HEK293 (cell line): ENCODE measurements around the gene GP1BB.

Experiments used
- CTCF ChIA-PET: fragments of 350-600 bp; formaldehyde crosslinking; extraction: SDS; loops from one replicate; lab custom pipeline; 2021; ENCODE audit warnings: antibody characterized with exemption; lab: Yijun Ruan, JAX
- POLR2A ChIA-PET: fragments of 300-600 bp; formaldehyde crosslinking; extraction: SDS; loops from one replicate; lab custom pipeline; 2020; ENCODE audit warnings: antibody characterized with exemption, inconsistent platforms; lab: Yijun Ruan, JAX
- H3K27ac ChIP-seq: fragments of 200-500 bp; sonication (Bioruptor generic); 2 replicates; pipeline ENCODE4 v1.5.1; 2014; ENCODE audit warnings: low read depth, low read length, control low read depth, inconsistent platforms; ENCODE audit errors: extremely low read depth
- H3K36me3 ChIP-seq, 2 experiments: fragments of 200-500 bp in 1 of 2; sonication (Bioruptor generic) in 1 of 2; 1 replicate in 1 of 2; 2 replicates in 1 of 2; pipeline ENCODE4 v1.5.1; 2014 to 2017; ENCODE audit warnings: inconsistent platforms in 2 of 2, low read length in 2 of 2; ENCODE audit not compliant: control insufficient read depth in 2 of 2, insufficient read depth in 1 of 2
- H3K4me1 ChIP-seq: fragments of 200-500 bp; sonication (Bioruptor generic); 2 replicates; pipeline ENCODE4 v1.5.1; 2014; ENCODE audit warnings: mild to moderate bottlenecking, low read length, inconsistent platforms; ENCODE audit not compliant: control insufficient read depth, insufficient read depth
- H3K4me3 ChIP-seq: 2 replicates; pipeline ENCODE4 v1.5.1; 2011; ENCODE audit warnings: low read depth, mild to moderate bottlenecking, control low read depth, low read length, moderate library complexity
- H3K9me3 ChIP-seq: fragments of 200-500 bp; sonication (Bioruptor generic); 2 replicates; pipeline ENCODE4 v1.5.1; 2014; ENCODE audit warnings: low read depth, low read length, inconsistent platforms; ENCODE audit not compliant: control insufficient read depth, insufficient read depth
- YY2 ChIP-seq: fragments of 450-650 bp; formaldehyde crosslinking; IDR thresholded peaks from 2 replicates; pipeline ENCODE4 v1.5.1; 2016; ENCODE audit warnings: missing biosample characterization, missing genetic modification characterization
- ZBTB17 ChIP-seq: fragments of 450-650 bp; formaldehyde crosslinking; IDR thresholded peaks from 2 replicates; pipeline ENCODE4 v1.5.1; 2016; ENCODE audit warnings: missing biosample characterization, missing genetic modification characterization
- ZBTB8A ChIP-seq: fragments of 450-650 bp; formaldehyde crosslinking; IDR thresholded peaks from 2 replicates; pipeline ENCODE4 v1.5.1; 2016; ENCODE audit warnings: missing biosample characterization, missing genetic modification characterization
- ZIC2 ChIP-seq: fragments of 450-650 bp; formaldehyde crosslinking; IDR thresholded peaks from 2 replicates; pipeline ENCODE4 v1.5.1; 2016; ENCODE audit warnings: missing biosample characterization, missing genetic modification characterization
- ZNF2 ChIP-seq: fragments of 450-650 bp; formaldehyde crosslinking; IDR thresholded peaks from 2 replicates; pipeline ENCODE4 v1.5.1; 2016; ENCODE audit warnings: missing biosample characterization, missing genetic modification characterization
- ZNF292 ChIP-seq: fragments of 450-650 bp; formaldehyde crosslinking; IDR thresholded peaks from 2 replicates; pipeline ENCODE4 v1.5.1; 2016; ENCODE audit warnings: low read depth, missing biosample characterization, missing genetic modification characterization, borderline replicate concordance
- ZNF311 ChIP-seq: fragments of 450-650 bp; formaldehyde crosslinking; IDR thresholded peaks from 2 replicates; pipeline ENCODE4 v1.5.1; 2017; ENCODE audit warnings: missing biosample characterization, missing genetic modification characterization, borderline replicate concordance
- ZNF600 ChIP-seq: fragments of 450-650 bp; formaldehyde crosslinking; IDR thresholded peaks from 2 replicates; pipeline ENCODE4 v1.5.1; 2016; ENCODE audit warnings: missing biosample characterization, missing genetic modification characterization
- ZNF76 ChIP-seq: fragments of 450-650 bp; formaldehyde crosslinking; IDR thresholded peaks from 2 replicates; pipeline ENCODE4; 2016; ENCODE audit warnings: low read depth, missing biosample characterization, missing genetic modification characterization, borderline replicate concordance
- ZNF768 ChIP-seq: fragments of 450-650 bp; formaldehyde crosslinking; IDR thresholded peaks from 2 replicates; pipeline ENCODE4 v1.5.1; 2018; ENCODE audit warnings: missing biosample characterization, mild to moderate bottlenecking, missing genetic modification characterization
- ZSCAN16 ChIP-seq: fragments of 450-650 bp; formaldehyde crosslinking; IDR thresholded peaks from 2 replicates; pipeline ENCODE4 v1.5.1; 2016; ENCODE audit warnings: missing biosample characterization, missing genetic modification characterization
- TF ChIP-seq, protein P1 (sequence below): fragments of 450-650 bp; formaldehyde crosslinking; IDR thresholded peaks from 2 replicates; pipeline ENCODE4 v1.5.1; 2017; ENCODE audit warnings: missing biosample characterization, missing genetic modification characterization
- TF ChIP-seq, protein P2 (sequence below): fragments of 450-650 bp; formaldehyde crosslinking; conservative IDR thresholded peaks from 2 replicates; pipeline ENCODE4 v1.5.1; 2016; ENCODE audit warnings: low read depth, missing biosample characterization, missing genetic modification characterization
- TF ChIP-seq, protein P3 (sequence below): fragments of 450-650 bp; formaldehyde crosslinking; IDR thresholded peaks from 2 replicates; pipeline ENCODE4 v1.5.1; 2016; ENCODE audit warnings: missing biosample characterization, missing genetic modification characterization

The GP1BB gene

DNA sequence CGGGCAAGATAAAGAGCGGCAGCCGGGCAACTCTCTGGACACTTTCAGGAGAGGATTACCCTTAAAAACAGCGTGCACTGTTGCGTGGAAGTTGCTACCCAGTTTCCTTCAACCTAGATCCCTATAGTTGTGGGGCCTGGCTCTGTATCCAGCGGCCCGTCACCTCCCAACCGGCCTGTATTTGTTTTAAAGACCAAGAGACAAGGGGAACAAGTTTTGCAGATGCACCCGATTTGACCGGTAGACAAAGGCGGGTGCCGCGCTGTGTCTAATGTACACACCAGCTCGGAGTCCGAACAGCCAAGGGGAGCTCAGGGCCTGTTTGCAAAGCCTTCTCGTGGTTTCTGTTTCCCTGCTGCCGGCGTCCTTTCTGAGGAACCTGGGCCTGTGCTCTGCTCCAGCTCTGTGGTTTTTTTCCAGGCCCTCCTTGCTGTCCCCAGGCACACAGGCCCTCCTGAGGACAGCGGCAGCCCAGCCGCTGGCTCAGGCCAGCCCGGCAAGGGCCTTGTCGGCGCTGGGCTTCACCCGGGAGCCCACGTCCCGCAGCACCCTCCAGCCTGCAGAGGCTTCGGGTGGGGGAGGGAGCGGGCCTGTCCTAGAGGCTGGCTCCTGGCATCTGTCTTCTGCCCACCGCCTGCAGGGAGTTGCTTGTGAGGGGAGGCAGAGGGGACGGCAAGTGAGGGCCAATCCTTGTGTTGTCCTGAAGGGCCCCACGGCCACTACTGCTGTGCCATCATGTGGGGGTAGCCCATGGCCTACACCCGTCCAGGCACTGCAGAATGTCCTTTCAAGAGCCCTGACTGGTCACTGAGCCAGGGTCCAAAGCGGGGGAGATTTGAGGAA, 38.6 kb downstream of the GP1BB start (continued):
- 0 out of 2 replicates have a peak, but pooled peaks have one; percentile 9 for TF ChIP-seq ZNF2 (tag by site-specific recombination)
- TF ChIP-seq, protein P1, sequence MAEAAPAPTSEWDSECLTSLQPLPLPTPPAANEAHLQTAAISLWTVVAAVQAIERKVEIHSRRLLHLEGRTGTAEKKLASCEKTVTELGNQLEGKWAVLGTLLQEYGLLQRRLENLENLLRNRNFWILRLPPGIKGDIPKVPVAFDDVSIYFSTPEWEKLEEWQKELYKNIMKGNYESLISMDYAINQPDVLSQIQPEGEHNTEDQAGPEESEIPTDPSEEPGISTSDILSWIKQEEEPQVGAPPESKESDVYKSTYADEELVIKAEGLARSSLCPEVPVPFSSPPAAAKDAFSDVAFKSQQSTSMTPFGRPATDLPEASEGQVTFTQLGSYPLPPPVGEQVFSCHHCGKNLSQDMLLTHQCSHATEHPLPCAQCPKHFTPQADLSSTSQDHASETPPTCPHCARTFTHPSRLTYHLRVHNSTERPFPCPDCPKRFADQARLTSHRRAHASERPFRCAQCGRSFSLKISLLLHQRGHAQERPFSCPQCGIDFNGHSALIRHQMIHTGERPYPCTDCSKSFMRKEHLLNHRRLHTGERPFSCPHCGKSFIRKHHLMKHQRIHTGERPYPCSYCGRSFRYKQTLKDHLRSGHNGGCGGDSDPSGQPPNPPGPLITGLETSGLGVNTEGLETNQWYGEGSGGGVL (tag by site-specific recombination), result no peak
- TF ChIP-seq, protein P2, sequence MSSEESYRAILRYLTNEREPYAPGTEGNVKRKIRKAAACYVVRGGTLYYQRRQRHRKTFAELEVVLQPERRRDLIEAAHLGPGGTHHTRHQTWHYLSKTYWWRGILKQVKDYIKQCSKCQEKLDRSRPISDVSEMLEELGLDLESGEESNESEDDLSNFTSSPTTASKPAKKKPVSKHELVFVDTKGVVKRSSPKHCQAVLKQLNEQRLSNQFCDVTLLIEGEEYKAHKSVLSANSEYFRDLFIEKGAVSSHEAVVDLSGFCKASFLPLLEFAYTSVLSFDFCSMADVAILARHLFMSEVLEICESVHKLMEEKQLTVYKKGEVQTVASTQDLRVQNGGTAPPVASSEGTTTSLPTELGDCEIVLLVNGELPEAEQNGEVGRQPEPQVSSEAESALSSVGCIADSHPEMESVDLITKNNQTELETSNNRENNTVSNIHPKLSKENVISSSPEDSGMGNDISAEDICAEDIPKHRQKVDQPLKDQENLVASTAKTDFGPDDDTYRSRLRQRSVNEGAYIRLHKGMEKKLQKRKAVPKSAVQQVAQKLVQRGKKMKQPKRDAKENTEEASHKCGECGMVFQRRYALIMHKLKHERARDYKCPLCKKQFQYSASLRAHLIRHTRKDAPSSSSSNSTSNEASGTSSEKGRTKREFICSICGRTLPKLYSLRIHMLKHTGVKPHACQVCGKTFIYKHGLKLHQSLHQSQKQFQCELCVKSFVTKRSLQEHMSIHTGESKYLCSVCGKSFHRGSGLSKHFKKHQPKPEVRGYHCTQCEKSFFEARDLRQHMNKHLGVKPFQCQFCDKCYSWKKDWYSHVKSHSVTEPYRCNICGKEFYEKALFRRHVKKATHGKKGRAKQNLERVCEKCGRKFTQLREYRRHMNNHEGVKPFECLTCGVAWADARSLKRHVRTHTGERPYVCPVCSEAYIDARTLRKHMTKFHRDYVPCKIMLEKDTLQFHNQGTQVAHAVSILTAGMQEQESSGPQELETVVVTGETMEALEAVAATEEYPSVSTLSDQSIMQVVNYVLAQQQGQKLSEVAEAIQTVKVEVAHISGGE (tag by site-specific recombination), result peak; percentile 93

DNA sequence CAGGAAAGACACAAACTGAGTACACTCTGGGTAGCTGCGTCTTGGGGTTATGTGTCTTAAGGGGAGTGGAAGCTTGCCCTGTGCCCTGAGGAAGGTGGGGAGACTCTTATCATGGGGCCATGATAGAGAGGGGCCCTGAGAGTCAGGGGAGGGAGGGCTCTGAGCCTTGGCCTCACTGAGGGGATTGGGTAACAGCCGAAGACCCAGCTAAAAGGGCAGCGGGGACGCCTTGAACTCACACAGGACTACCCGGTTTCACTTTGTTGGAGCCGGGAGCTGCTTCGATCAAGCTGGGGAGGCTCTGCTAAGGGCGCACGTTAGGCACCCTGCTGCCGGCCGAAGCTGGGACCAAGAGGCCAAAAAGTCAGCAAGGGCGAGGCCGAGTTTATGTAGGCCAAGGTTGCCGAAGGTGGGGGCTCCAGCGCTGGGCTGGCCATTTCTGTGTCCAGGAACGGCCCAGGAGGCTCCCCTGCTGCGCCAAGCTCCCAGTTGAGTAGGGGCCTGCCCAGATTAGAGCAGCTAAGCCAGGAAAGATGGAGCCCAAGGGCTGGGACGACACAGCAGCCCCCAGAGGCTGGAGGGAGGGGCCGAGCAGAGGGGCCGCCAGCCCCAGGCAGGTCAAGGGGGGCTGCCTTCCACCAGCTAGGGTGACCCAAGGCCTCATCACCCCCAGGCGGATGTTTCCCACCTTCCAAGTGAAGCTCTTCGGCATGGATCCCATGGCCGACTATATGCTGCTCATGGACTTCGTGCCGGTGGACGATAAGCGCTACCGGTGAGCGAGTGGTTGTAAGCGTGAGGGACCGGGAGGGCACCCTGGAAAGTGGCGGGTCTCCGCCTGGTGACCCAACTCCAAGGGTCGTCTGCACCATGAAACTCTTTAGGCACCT, 39.5 kb downstream of the GP1BB start:
- TF ChIP-seq, protein P3, sequence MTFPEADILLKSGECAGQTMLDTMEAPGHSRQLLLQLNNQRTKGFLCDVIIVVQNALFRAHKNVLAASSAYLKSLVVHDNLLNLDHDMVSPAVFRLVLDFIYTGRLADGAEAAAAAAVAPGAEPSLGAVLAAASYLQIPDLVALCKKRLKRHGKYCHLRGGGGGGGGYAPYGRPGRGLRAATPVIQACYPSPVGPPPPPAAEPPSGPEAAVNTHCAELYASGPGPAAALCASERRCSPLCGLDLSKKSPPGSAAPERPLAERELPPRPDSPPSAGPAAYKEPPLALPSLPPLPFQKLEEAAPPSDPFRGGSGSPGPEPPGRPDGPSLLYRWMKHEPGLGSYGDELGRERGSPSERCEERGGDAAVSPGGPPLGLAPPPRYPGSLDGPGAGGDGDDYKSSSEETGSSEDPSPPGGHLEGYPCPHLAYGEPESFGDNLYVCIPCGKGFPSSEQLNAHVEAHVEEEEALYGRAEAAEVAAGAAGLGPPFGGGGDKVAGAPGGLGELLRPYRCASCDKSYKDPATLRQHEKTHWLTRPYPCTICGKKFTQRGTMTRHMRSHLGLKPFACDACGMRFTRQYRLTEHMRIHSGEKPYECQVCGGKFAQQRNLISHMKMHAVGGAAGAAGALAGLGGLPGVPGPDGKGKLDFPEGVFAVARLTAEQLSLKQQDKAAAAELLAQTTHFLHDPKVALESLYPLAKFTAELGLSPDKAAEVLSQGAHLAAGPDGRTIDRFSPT (tag by site-specific recombination), result no peak
- TF ChIP-seq ZBTB8A (tag by site-specific recombination), result 0 out of 2 replicates have a peak, but pooled peaks have one; percentile 13
- CTCF ChIA-PET, result interaction anchor here (0.6 to 2.1 kb wide), 5 partner anchors 13 to 147 kb away, joined by 3 to 7 read pairs (median 5); no protein-coding TSS in a partner anchor
- H3K4me1 ChIP-seq, result no peaks in the 10 kb centered on the region
- H3K4me3 ChIP-seq, result no peak overlapping the region
- H3K36me3 ChIP-seq, result peaks cover 0 to 54% of the 10 kb centered on the region in 2 experiments; a peak in 1 of 3 replicates
- no peaks in the 10 kb centered on the region for H3K9me3 ChIP-seq
- peak overlapping the region; percentile 83; the same call in 1 of the 2 replicates for H3K27ac ChIP-seq
- POLR2A ChIA-PET, result interaction anchor here (0.5 to 0.8 kb wide), 2 partner anchors 86 to 282 kb away, joined by 4 read pairs; no protein-coding TSS in a partner anchor

DNA sequence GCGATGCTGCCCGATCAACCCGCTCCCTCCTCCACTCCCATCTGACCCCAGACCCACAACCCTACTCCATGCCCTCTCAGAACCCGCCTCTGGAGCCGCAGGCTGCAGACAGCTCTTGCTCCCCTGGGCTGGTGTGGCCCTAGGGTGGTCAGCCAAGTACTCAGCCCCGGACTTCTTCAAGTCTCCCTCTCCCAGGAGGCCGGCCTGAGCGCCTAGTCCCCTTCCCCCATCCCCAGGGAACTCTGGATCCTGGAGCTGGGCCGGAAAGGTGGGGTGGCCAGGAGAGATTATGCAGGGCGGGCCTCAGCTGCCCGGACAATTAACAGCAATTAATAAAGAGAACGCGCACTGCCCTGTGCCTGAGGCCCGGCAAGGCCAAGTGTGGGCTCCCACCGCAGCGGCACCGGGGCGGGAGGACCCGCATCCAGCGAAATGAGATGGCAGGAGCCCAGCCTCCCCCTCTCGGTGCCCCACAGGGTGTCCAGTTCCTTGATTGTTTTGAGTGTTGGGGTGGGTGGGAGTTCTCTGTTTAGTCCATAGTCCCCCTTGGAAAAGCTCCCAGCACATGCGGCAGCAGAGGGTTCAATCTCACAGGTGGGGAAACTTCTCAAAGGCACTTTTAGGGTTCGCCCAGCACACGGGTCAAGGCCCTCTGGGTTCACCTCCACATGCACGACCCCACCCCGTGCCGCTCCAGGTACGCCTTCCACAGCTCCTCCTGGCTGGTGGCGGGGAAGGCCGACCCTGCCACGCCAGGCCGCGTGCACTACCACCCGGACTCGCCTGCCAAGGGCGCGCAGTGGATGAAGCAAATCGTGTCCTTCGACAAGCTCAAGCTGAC, 40.3 kb downstream of the GP1BB start:
- H3K4me3 ChIP-seq, result no peak overlapping the region
- no peaks in the 10 kb centered on the region for H3K4me1 ChIP-seq
- TF ChIP-seq YY2 (tag by site-specific recombination) (no peak), ZNF600 (tag by site-specific recombination) (no peak), ZNF768 (no peak), ZIC2 (tag by site-specific recombination) (no peak), ZNF311 (tag by site-specific recombination) (no peak), ZBTB17 (tag by site-specific recombination) (no peak), ZNF76 (no peak), ZNF292 (no peak), ZSCAN16 (tag by site-specific recombination) (no peak)
- CTCF ChIA-PET, result interaction anchor here (0.6 to 2.1 kb wide), 5 partner anchors 10 to 141 kb away, joined by 3 to 7 read pairs (median 5); no protein-coding TSS in a partner anchor
- H3K9me3 ChIP-seq, result no peaks in the 10 kb centered on the region
- H3K36me3 ChIP-seq, result peaks cover 0 to 62% of the 10 kb centered on the region in 2 experiments; a peak in 1 of 3 replicates
- POLR2A ChIA-PET, result interaction anchor here (0.5 kb wide), 1 partner anchor 282 kb away, joined by 4 read pairs; no protein-coding TSS in a partner anchor
- H3K27ac ChIP-seq, result no peak overlapping the region
